IMR-90 (cell line): ENCODE measurements around the gene SPATS2L.

Experiments
- BHLHE40 ChIP-seq: fragments of 150-350 bp; IDR thresholded peaks from 2 replicates; pipeline ENCODE4 v1.6.1; 2016; ENCODE audit warnings: mild to moderate bottlenecking, low read depth, low read length
- CEBPB ChIP-seq: IDR thresholded peaks from 2 replicates; pipeline ENCODE4 v1.6.1; 2012; ENCODE audit warnings: low read depth, low read length, improper control_type of control experiment
- CTCF ChIP-seq: conservative IDR thresholded peaks from 2 replicates; pipeline ENCODE4 v1.5.1; 2012; ENCODE audit warnings: mild to moderate bottlenecking, low read depth, low read length, improper control_type of control experiment
- MAFK ChIP-seq: IDR thresholded peaks from 2 replicates; pipeline ENCODE4 v1.6.1; 2012; ENCODE audit warnings: low read depth, low read length, improper control_type of control experiment
- MAZ ChIP-seq: IDR thresholded peaks from 2 replicates; pipeline ENCODE4 v1.6.1; 2012; ENCODE audit warnings: low read depth, mild to moderate bottlenecking, low read length, improper control_type of control experiment, moderate library complexity, borderline replicate concordance
- MXI1 ChIP-seq: IDR thresholded peaks from 2 replicates; pipeline ENCODE4 v1.6.1; 2012; ENCODE audit warnings: low read depth, mild to moderate bottlenecking, low read length, moderate library complexity, borderline replicate concordance
- POLR2A ChIP-seq: IDR thresholded peaks from 2 replicates; pipeline ENCODE4 v1.6.1; 2012; ENCODE audit warnings: mild to moderate bottlenecking, low read depth, low read length
- RAD21 ChIP-seq: IDR thresholded peaks from 2 replicates; pipeline ENCODE4 v1.6.1; 2012; ENCODE audit warnings: low read length, improper control_type of control experiment
- RCOR1 ChIP-seq: IDR thresholded peaks from 2 replicates; pipeline ENCODE4 v1.6.1; 2012; ENCODE audit warnings: mild to moderate bottlenecking, low read length, improper control_type of control experiment; ENCODE audit not compliant: insufficient replicate concordance
- SMC3 ChIP-seq: fragments of 150-350 bp; IDR thresholded peaks from 2 replicates; pipeline ENCODE4 v1.6.1; 2016; ENCODE audit warnings: low read depth, mild to moderate bottlenecking, antibody characterized with exemption, low read length, moderate library complexity
- TF ChIP-seq, protein P1 (sequence below): fragments of 150-350 bp; IDR thresholded peaks from 2 replicates; pipeline ENCODE4 v1.6.1; 2017; ENCODE audit warnings: mild to moderate bottlenecking, antibody characterized with exemption, low read length, low read depth
- TF ChIP-seq, protein P2 (sequence below): fragments of 150-350 bp; IDR thresholded peaks from 2 replicates; pipeline ENCODE4 v1.6.1; 2016; ENCODE audit warnings: low read depth, mild to moderate bottlenecking, low read length, moderate library complexity, borderline replicate concordance

GRCh38 chr2:200364142-200364541 lies 57.6 kb downstream of the SPATS2L start:
- TF ChIP-seq SMC3 (no peak), POLR2A (no peak), CTCF (no peak), RCOR1 (no peak), MXI1 (no peak), BHLHE40 (no peak), MAFK (no peak), CEBPB (no peak), RAD21 (no peak), MAZ (no peak)
- TF ChIP-seq, protein P1, sequence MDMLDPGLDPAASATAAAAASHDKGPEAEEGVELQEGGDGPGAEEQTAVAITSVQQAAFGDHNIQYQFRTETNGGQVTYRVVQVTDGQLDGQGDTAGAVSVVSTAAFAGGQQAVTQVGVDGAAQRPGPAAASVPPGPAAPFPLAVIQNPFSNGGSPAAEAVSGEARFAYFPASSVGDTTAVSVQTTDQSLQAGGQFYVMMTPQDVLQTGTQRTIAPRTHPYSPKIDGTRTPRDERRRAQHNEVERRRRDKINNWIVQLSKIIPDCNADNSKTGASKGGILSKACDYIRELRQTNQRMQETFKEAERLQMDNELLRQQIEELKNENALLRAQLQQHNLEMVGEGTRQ, result no peak
- TF ChIP-seq, protein P2, sequence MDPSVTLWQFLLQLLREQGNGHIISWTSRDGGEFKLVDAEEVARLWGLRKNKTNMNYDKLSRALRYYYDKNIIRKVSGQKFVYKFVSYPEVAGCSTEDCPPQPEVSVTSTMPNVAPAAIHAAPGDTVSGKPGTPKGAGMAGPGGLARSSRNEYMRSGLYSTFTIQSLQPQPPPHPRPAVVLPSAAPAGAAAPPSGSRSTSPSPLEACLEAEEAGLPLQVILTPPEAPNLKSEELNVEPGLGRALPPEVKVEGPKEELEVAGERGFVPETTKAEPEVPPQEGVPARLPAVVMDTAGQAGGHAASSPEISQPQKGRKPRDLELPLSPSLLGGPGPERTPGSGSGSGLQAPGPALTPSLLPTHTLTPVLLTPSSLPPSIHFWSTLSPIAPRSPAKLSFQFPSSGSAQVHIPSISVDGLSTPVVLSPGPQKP, result no peak
